SH-SY5Y (cell line): ENCODE results near the gene BTAF1.

ENCODE experiments used
- GATA2 ChIP-seq: IDR thresholded peaks from 2 replicates; pipeline ENCODE4 v1.6.1; 2011; ENCODE audit warnings: mild to moderate bottlenecking, low read depth, low read length
- GATA3 ChIP-seq: IDR thresholded peaks from 2 replicates; pipeline ENCODE4 v1.6.1; 2011; ENCODE audit warnings: low read depth, mild to moderate bottlenecking, low read length, moderate library complexity

BTAF1 gene

GRCh38 chr10:91923371-91924211, at the start of gene BTAF1:
Gene BTAF1 (plus strand): TSS chr10:91923770. CDS start chr10:91924077, 307 bp downstream.
- no peak for TF ChIP-seq GATA3
- no peak for TF ChIP-seq GATA2

- no peak for TF ChIP-seq GATA2
- TF ChIP-seq GATA3: no peak
Observed at GRCh38 chr10:91875156-91875555, 48.4 kb upstream of the BTAF1 start.

GRCh38 chr10:91875779-91876178, 47.8 kb upstream of the BTAF1 start:
- TF ChIP-seq GATA3 (no peak), GATA2 (no peak)

- TF ChIP-seq GATA2: no peak
- TF ChIP-seq GATA3: no peak
Observed at GRCh38 chr10:91879515-91880170, 43.9 kb upstream of the BTAF1 start.

GRCh38 chr10:91880310-91880709, 43.3 kb upstream of the BTAF1 start:
- TF ChIP-seq GATA2 (no peak), GATA3 (no peak)

- TF ChIP-seq GATA2 (no peak), GATA3 (no peak)
Observed at GRCh38 chr10:91883549-91884444, 39.8 kb upstream of the BTAF1 start.

- TF ChIP-seq GATA3: no peak
- TF ChIP-seq GATA2: no peak
Observed at GRCh38 chr10:91884536-91884935, 39.0 kb upstream of the BTAF1 start.

- no peak for TF ChIP-seq GATA3
- no peak for TF ChIP-seq GATA2
Observed at GRCh38 chr10:91885362-91886079, 38.0 kb upstream of the BTAF1 start.

- TF ChIP-seq GATA2 (no peak), GATA3 (no peak)
Observed at GRCh38 chr10:91886954-91887271, 36.7 kb upstream of the BTAF1 start.

- TF ChIP-seq GATA2: no peak; the same call in 1 of the 2 replicates
- no peak for TF ChIP-seq GATA3
Observed at GRCh38 chr10:91887272-91888076, 36.1 kb upstream of the BTAF1 start.

- TF ChIP-seq GATA3 (no peak), GATA2 (no peak)
Observed at GRCh38 chr10:91891125-91892001, 32.2 kb upstream of the BTAF1 start.

GRCh38 chr10:91893051-91893450, 30.5 kb upstream of the BTAF1 start:
- no peak for TF ChIP-seq GATA3
- TF ChIP-seq GATA2: no peak

GRCh38 chr10:91896212-91896756, 27.3 kb upstream of the BTAF1 start:
- no peak for TF ChIP-seq GATA2
- no peak for TF ChIP-seq GATA3
